ENCODE results near the gene PAH. TPM values are rescaled to one million over a fixed set of nuclear protein-coding genes. Genes with fewer than 3 reads are reported as not detected.

Gene PAH
- total and polyA plus RNA-seq, 11 donors: 0.03 to 0.23 TPM; not detected in 9

DNA sequence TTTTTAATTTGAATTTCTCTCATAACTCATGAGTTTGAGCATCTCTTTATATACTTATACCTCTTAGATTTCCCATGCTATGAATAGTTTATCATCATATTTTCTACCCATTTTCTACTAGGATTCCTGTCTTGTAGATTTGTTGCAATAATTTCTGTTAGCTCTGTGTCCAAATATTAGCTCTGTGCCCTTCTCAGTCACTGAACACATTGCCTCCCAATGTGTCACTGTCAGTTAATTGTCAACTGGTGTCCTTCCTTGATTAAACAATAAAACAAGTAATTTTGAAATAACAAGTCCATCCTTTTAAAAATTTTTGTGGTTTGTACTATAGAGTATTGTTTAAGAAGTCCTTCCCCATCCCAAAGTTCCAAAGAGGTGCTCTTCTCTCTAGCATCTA, 4.2 kb upstream of the PAH start:
- intact Hi-C loops (cut with DNase I): no loop called here
- ATAC-seq (no peak), DNase-seq (no peak)
- H3K36me3 ChIP-seq: no peaks in the 10 kb centered on the region
- H3K4me3 ChIP-seq: no peak overlapping the region
- H3K27me3 ChIP-seq: peaks cover 0 to 27% (median 11%) of the 10 kb centered on the region in 9 donors
- peaks cover 0 to 5% (median 0%) of the 10 kb centered on the region in 12 donors for H3K4me1 ChIP-seq
- no peak overlapping the region for H3K27ac ChIP-seq
- TF ChIP-seq POLR2A (IDR thresholded peaks at IDR 0.05): no peak
- TF ChIP-seq, protein P1, sequence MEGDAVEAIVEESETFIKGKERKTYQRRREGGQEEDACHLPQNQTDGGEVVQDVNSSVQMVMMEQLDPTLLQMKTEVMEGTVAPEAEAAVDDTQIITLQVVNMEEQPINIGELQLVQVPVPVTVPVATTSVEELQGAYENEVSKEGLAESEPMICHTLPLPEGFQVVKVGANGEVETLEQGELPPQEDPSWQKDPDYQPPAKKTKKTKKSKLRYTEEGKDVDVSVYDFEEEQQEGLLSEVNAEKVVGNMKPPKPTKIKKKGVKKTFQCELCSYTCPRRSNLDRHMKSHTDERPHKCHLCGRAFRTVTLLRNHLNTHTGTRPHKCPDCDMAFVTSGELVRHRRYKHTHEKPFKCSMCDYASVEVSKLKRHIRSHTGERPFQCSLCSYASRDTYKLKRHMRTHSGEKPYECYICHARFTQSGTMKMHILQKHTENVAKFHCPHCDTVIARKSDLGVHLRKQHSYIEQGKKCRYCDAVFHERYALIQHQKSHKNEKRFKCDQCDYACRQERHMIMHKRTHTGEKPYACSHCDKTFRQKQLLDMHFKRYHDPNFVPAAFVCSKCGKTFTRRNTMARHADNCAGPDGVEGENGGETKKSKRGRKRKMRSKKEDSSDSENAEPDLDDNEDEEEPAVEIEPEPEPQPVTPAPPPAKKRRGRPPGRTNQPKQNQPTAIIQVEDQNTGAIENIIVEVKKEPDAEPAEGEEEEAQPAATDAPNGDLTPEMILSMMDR (IDR thresholded peaks at IDR 0.05): no peak
- no peaks in the 10 kb centered on the region for H3K9me3 ChIP-seq

DNA sequence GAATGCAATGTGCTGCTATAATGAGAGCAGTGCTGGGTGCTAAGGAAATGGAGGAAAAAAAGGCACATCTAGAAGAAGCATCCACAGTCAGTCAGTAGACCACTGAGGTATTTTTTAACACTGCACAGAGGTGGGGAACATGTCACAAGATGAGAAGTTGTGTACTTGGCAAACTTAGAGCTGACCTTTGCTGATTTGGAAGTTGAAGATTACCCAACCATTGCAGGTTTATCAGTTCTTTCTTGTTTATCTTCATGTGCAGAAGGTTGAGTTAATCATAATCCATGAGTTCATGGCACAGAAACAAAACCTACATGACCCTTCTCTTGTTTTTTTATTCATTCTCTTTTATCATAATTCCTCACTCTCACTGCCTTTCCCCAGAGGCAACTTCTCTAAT, 3.2 kb upstream of the PAH start:
- ATAC-seq (no peak), DNase-seq (no peak)
- no peak overlapping the region for H3K4me3 ChIP-seq
- TF ChIP-seq POLR2A (IDR thresholded peaks at IDR 0.05): no peak
- TF ChIP-seq, protein P1 (IDR thresholded peaks at IDR 0.05): no peak
- H3K9me3 ChIP-seq: no peaks in the 10 kb centered on the region
- peaks cover 0 to 5% (median 0%) of the 10 kb centered on the region in 12 donors for H3K4me1 ChIP-seq
- H3K36me3 ChIP-seq: no peaks in the 10 kb centered on the region
- peaks cover 0 to 27% (median 11%) of the 10 kb centered on the region in 9 donors for H3K27me3 ChIP-seq
- H3K27ac ChIP-seq: no peak overlapping the region
- intact Hi-C loops (cut with DNase I): no loop called here

DNA sequence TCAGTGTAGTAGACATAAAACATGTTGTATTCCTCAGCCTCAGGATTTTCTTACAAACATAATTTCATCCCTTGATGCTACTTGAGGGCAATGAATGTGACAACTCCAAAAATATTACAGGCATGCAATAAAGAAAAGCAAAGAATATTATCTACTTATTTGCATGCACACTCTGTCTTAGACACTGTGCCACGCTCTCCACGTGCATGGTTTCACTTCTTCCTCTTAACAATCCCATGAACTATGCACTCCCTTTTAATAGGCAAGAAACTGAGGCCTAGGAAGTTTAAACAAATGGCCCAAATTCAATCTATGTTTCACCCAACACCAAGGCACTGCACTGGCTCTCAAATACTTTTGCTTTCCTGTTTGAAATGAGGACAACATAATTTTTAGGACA, 1.8 kb upstream of the PAH start:
- Histone ChIP-seq H3K27me3 (peaks cover 0 to 27% (median 11%) of the 10 kb centered on the region in 9 donors), H3K36me3 (no peaks in the 10 kb centered on the region), H3K4me3 (no peak overlapping the region), H3K27ac (no peak overlapping the region), H3K9me3 (no peaks in the 10 kb centered on the region), H3K4me1 (peaks cover 0 to 5% (median 0%) of the 10 kb centered on the region in 12 donors)
- ATAC-seq (no peak), DNase-seq (no peak)
- TF ChIP-seq, protein P1 (IDR thresholded peaks at IDR 0.05): no peak
- no peak for TF ChIP-seq POLR2A (IDR thresholded peaks at IDR 0.05)
- intact Hi-C loops (cut with DNase I): no loop called here
- 56 to 67% (median 64%) methylated on average over 2 of the region's 2 CpGs for WGBS, 4 donors

DNA sequence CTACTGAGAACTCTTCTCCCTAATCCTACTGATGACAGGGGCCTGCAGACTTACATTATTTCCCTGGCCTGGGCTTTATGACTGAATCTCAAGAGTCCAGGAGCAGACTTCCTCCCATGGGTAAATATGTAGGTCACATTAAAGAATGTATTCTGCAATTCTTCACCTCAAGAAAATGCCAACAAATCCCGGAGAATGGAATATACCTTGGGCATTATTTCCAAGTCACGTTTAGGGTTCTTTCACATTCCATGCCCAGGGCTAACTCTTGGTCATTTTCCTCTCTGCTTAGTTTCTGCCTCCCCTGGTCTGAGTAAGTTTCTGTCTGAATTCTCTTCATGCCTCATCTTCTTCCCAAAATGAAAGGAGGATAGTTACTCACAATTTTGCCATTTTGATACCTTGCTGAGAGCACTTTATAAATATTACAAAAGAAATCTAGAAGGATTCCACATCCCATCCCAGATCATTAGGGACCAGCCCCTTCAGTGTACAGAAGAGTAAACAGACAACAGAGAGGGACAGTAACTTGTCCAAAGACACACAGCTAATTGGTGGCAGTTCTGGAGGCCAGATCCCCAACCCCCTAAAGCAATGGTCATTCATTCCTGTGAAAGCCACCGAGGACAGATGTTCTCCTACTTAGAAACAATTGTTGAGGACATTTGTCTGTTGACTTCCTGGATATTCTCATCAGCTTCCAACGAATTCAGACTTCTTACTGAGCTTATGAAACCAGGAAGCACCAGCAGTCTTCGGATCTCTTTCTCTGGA, 605 bp downstream of the PAH start:
- H3K27ac ChIP-seq: no peak overlapping the region
- no peak for DNase-seq
- TF ChIP-seq, protein P1 (IDR thresholded peaks at IDR 0.05): no peak
- TF ChIP-seq POLR2A (IDR thresholded peaks at IDR 0.05): no peak
- H3K27me3 ChIP-seq: peaks cover 0 to 27% (median 11%) of the 10 kb centered on the region in 9 donors
- H3K4me3 ChIP-seq: no peak overlapping the region
- ATAC-seq: no peak
- no peaks in the 10 kb centered on the region for H3K9me3 ChIP-seq
- H3K36me3 ChIP-seq: no peaks in the 10 kb centered on the region
- intact Hi-C loops (cut with DNase I): no loop called here
- WGBS, 4 donors: 48 to 62% (median 58%) methylated on average over 5 of the region's 5 CpGs
- peaks cover 0 to 5% (median 0%) of the 10 kb centered on the region in 12 donors for H3K4me1 ChIP-seq
